T-cell (primary cell): Measurements from ENCODE around the gene DEFB126. TPM values are rescaled to one million over a fixed set of nuclear protein-coding genes. Genes with fewer than 3 reads are reported as not detected.

Source experiments
- ATAC-seq, 4 experiments: fragments of 200-7000 bp in 3 of 4; fragments of 150-1000 bp in 1 of 4; cut with Tn5 transposase; replicated peaks in 1 of 4; 1 replicate in 3 of 4; 2 replicates in 1 of 4; pipeline ENCODE4 v1.10.0; 2021; ENCODE audit warnings: moderate library complexity in 3 of 4, mild to moderate bottlenecking in 2 of 4, moderate number of reproducible peaks in 1 of 4
- CTCF ChIA-PET, 2 donors: fragments of 300-600 bp; sonication (Branson Sonifier 250); formaldehyde crosslinking; loops; one replicate each; lab custom pipeline; 2022; ENCODE audit warnings: antibody characterized with exemption in 2 of 2; lab: Charles Lee
- POLR2A ChIA-PET, 2 donors: fragments of 300-600 bp; sonication (Branson Sonifier 250); formaldehyde crosslinking; loops; one replicate each; lab custom pipeline; 2022; ENCODE audit warnings: antibody characterized with exemption in 2 of 2; lab: Charles Lee
- DNase-seq, 35 experiments: peaks; one replicate each; pipeline versions ENCODE4 v3.0.0 to v3.0.0-alpha.2; 2013 to 2023
- H3K27ac ChIP-seq: one replicate; pipeline ENCODE4 v1.5.1; 2013; ENCODE audit warnings: low read length
- H3K27me3 ChIP-seq, 2 experiments: replicated peaks in 1 of 2; 1 replicate in 1 of 2; 2 replicates in 1 of 2; pipeline versions ENCODE4 v1.6.1 to v1.7.0; 2013; ENCODE audit warnings: low read length in 1 of 2, mixed read lengths in 1 of 2; ENCODE audit not compliant: control insufficient read depth in 2 of 2, insufficient read depth in 2 of 2; ENCODE audit errors: extremely low read depth in 1 of 2
- H3K36me3 ChIP-seq, 2 donors: 1 replicate in 1 of 2; 2 replicates in 1 of 2; pipeline versions ENCODE4 v1.6.1 to v1.7.0; 2013; ENCODE audit warnings: low read length in 1 of 2; ENCODE audit not compliant: control insufficient read depth in 2 of 2, insufficient read depth in 1 of 2; ENCODE audit errors: extremely low read depth in 1 of 2
- H3K4me1 ChIP-seq, 2 experiments: 1 replicate in 1 of 2; 2 replicates in 1 of 2; pipeline versions ENCODE4 v1.6.1 to v1.7.0; 2013; ENCODE audit warnings: low read length in 2 of 2, mixed read lengths in 1 of 2; ENCODE audit not compliant: insufficient read depth in 2 of 2, control insufficient read depth in 1 of 2; ENCODE audit errors: extremely low read depth in 1 of 2
- H3K4me3 ChIP-seq, 2 donors: 1 replicate in 1 of 2; 2 replicates in 1 of 2; pipeline versions ENCODE4 v1.5.1 to v1.7.0; 2013; ENCODE audit warnings: mild to moderate bottlenecking in 2 of 2, low read length in 1 of 2, moderate library complexity in 1 of 2; ENCODE audit not compliant: control insufficient read depth in 1 of 2; ENCODE audit errors: extremely low read depth in 1 of 2
- H3K9me3 ChIP-seq: 2 replicates; pipeline ENCODE4 v1.7.0; 2013
- H3K27ac Mint-ChIP-seq, 2 donors: one replicate each; pipeline ENCODE4 v1.8.0; 2020 to 2021; ENCODE audit warnings: mild to moderate bottlenecking in 2 of 2, mixed read lengths in 2 of 2
- H3K27me3 Mint-ChIP-seq, 2 donors: one replicate each; pipeline ENCODE4 v1.8.0; 2021 to 2022; ENCODE audit warnings: mixed read lengths in 2 of 2
- H3K36me3 Mint-ChIP-seq: one replicate; pipeline ENCODE4 v1.8.0; 2021; ENCODE audit warnings: mixed read lengths
- H3K4me1 Mint-ChIP-seq, 3 donors: one replicate each; pipeline ENCODE4 v1.8.0; 2020 to 2022; ENCODE audit warnings: mixed read lengths in 3 of 3, mild to moderate bottlenecking in 1 of 3
- H3K4me3 Mint-ChIP-seq, 3 donors: one replicate each; pipeline ENCODE4 v1.8.0; 2020 to 2022; ENCODE audit warnings: mild to moderate bottlenecking in 3 of 3, mixed read lengths in 3 of 3, moderate library complexity in 3 of 3
- H3K9me3 Mint-ChIP-seq, 3 donors: one replicate each; pipeline ENCODE4 v1.8.0; 2020 to 2022; ENCODE audit warnings: mixed read lengths in 3 of 3
- WGBS: methylation state at CpG from one replicate; pipeline ENCODE4 v1.1.5; 2013; ENCODE audit warnings: missing lambda C conversion rate; ENCODE audit not compliant: insufficient coverage; 5-methylcytosine and 5-hydroxymethylcytosine counted together
- total RNA-seq, 35 experiments: library from RNA in 6 of 35; stranded (reverse) in 6 of 35; fragments of 120-200 nt in 1 of 35; gene quantifications; one replicate each; pipeline versions ENCODE4 v1.2.1 to v1.2.4 and lab custom pipeline; 2013 to 2026

Gene DEFB126
- total RNA-seq, 5 donors from 2014 or later (not counting 1 experiment from before 2014, with no cell fraction given): not detected

GRCh38 chr20:164618-165017 is 22.2 kb downstream of the DEFB126 start:
- peaks cover 0 to 4% (median 3%) of the 10 kb centered on the region in 3 donors for H3K4me1 Mint-ChIP-seq
- peaks cover 15 to 18% of the 10 kb centered on the region in 2 donors for H3K27me3 Mint-ChIP-seq
- no peaks in the 10 kb centered on the region for H3K36me3 Mint-ChIP-seq
- DNase-seq (no peak), ATAC-seq (no peak)
- POLR2A ChIA-PET: no interaction called here
- H3K27me3 ChIP-seq: peaks cover 2% of the 10 kb centered on the region in 2 experiments
- H3K9me3 ChIP-seq: no peaks in the 10 kb centered on the region
- H3K27ac Mint-ChIP-seq: no peak overlapping the region
- CTCF ChIA-PET: no interaction called here
- no peaks in the 10 kb centered on the region for H3K9me3 Mint-ChIP-seq
- no peaks in the 10 kb centered on the region for H3K36me3 ChIP-seq
- WGBS: no CpG with 5 or more reads among the region's 3 CpGs
- H3K27ac ChIP-seq: no peak overlapping the region
- no peak overlapping the region for H3K4me3 Mint-ChIP-seq
- no peaks in the 10 kb centered on the region for H3K4me1 ChIP-seq
- no peak overlapping the region for H3K4me3 ChIP-seq

GRCh38 chr20:168876-169275 is 26.5 kb downstream of the DEFB126 start:
- Histone ChIP-seq H3K4me3 (no peak overlapping the region), H3K4me1 (no peaks in the 10 kb centered on the region), H3K27ac (no peak overlapping the region), H3K36me3 (no peaks in the 10 kb centered on the region), H3K27me3 (peaks cover 4 to 5% of the 10 kb centered on the region in 2 experiments), H3K9me3 (no peaks in the 10 kb centered on the region)
- ATAC-seq (no peak), DNase-seq (no peak)
- H3K4me3 Mint-ChIP-seq: no peak overlapping the region
- WGBS: 60% methylated on average over 1 of the region's 2 CpGs
- H3K9me3 Mint-ChIP-seq: no peaks in the 10 kb centered on the region
- ChIA-PET CTCF (no interaction called here), POLR2A (no interaction called here)
- peaks cover 6 to 9% of the 10 kb centered on the region in 2 donors for H3K27me3 Mint-ChIP-seq
- peaks cover 0 to 4% (median 3%) of the 10 kb centered on the region in 3 donors for H3K4me1 Mint-ChIP-seq
- no peak overlapping the region for H3K27ac Mint-ChIP-seq
- no peaks in the 10 kb centered on the region for H3K36me3 Mint-ChIP-seq

GRCh38 chr20:184288-184687 is 41.9 kb downstream of the DEFB126 start:
- WGBS: no CpG with 5 or more reads among the region's 2 CpGs
- H3K9me3 ChIP-seq: peaks cover 4% of the 10 kb centered on the region
- ChIA-PET CTCF (no interaction called here), POLR2A (no interaction called here)
- H3K27ac Mint-ChIP-seq: no peak overlapping the region
- DNase-seq: no peak
- H3K4me1 ChIP-seq: no peaks in the 10 kb centered on the region
- no peak overlapping the region for H3K4me3 Mint-ChIP-seq
- peaks cover 14 to 20% (median 14%) of the 10 kb centered on the region in 3 donors for H3K9me3 Mint-ChIP-seq
- H3K36me3 Mint-ChIP-seq: no peaks in the 10 kb centered on the region
- no peak for ATAC-seq
- H3K27me3 ChIP-seq: no peaks in the 10 kb centered on the region
- H3K4me3 ChIP-seq: no peak overlapping the region
- peaks cover 50 to 66% of the 10 kb centered on the region in 2 donors for H3K27me3 Mint-ChIP-seq
- H3K4me1 Mint-ChIP-seq: no peaks in the 10 kb centered on the region
- no peak overlapping the region for H3K27ac ChIP-seq
- no peaks in the 10 kb centered on the region for H3K36me3 ChIP-seq

- peaks cover 37 to 66% of the 10 kb centered on the region in 2 donors for H3K27me3 Mint-ChIP-seq
- WGBS: no CpG with 5 or more reads among the region's 2 CpGs
Measured at GRCh38 chr20:187733-188132, 45.3 kb downstream of the DEFB126 start.

GRCh38 chr20:189611-190010 is 47.2 kb downstream of the DEFB126 start, which contains the start of gene DEFB128:
Gene DEFB128 (minus strand): TSS chr20:189711. CDS start chr20:189623, 88 bp downstream.
- ATAC-seq (no peak), DNase-seq (no peak)
- peaks cover 24 to 53% of the 10 kb centered on the region in 2 donors for H3K27me3 Mint-ChIP-seq
- Histone ChIP-seq H3K4me1 (no peaks in the 10 kb centered on the region), H3K36me3 (no peaks in the 10 kb centered on the region), H3K4me3 (no peak within 1 kb of the TSS), H3K27ac (no peak within 1 kb of the TSS), H3K27me3 (peaks cover 0 to 3% of the 10 kb centered on the region in 2 experiments), H3K9me3 (no peaks in the 10 kb centered on the region)
- WGBS: 83% methylated on average over 3 of the region's 7 CpGs
- H3K9me3 Mint-ChIP-seq: peaks cover 3 to 6% (median 5%) of the 10 kb centered on the region in 3 donors
- no peak within 1 kb of the TSS for H3K27ac Mint-ChIP-seq
- no peaks in the 10 kb centered on the region for H3K4me1 Mint-ChIP-seq
- peaks cover 3% of the 10 kb centered on the region for H3K36me3 Mint-ChIP-seq
- no peak within 1 kb of the TSS for H3K4me3 Mint-ChIP-seq
- ChIA-PET POLR2A (no interaction called here), CTCF (no interaction called here)

More at GRCh38 chr20:187733-188132, 45.3 kb downstream of the DEFB126 start:
- Mint-ChIP-seq H3K9me3 (peaks cover 14 to 20% (median 14%) of the 10 kb centered on the region in 3 donors), H3K27ac (no peak overlapping the region), H3K4me3 (no peak overlapping the region), H3K36me3 (peaks cover 3% of the 10 kb centered on the region), H3K4me1 (no peaks in the 10 kb centered on the region)
- H3K4me1 ChIP-seq: no peaks in the 10 kb centered on the region
- DNase-seq (no peak), ATAC-seq (no peak)
- no peak overlapping the region for H3K27ac ChIP-seq
- ChIA-PET CTCF (no interaction called here), POLR2A (no interaction called here)
- H3K27me3 ChIP-seq: peaks cover 0 to 3% of the 10 kb centered on the region in 2 experiments
- no peak overlapping the region for H3K4me3 ChIP-seq
- H3K9me3 ChIP-seq: peaks cover 4% of the 10 kb centered on the region
- no peaks in the 10 kb centered on the region for H3K36me3 ChIP-seq

Other genes starting within 250 kb of the DEFB126 start
- gene DEFB125, start 54.9 kb upstream of the DEFB126 start, total RNA-seq: not detected
- not detected for gene DEFB127, start 14.9 kb downstream of the DEFB126 start, total RNA-seq
- gene DEFB128, start 47.1 kb downstream of the DEFB126 start, total RNA-seq: not detected
- gene DEFB129, start 84.7 kb downstream of the DEFB126 start, total RNA-seq: not detected
- gene DEFB132, start 115.1 kb downstream of the DEFB126 start, total RNA-seq: not detected
- 1 to 10 TPM; 2.5 to 3.2 (median 2.8) TPM for gene C20orf96, start 148.2 kb downstream of the DEFB126 start, total RNA-seq
- 10 to 100 TPM; 16.7 to 30.2 (median 27.3) TPM for gene ZCCHC3, start 155.0 kb downstream of the DEFB126 start, total RNA-seq
- gene SOX12, start 183.0 kb downstream of the DEFB126 start, total RNA-seq: 10 to 100 TPM in 4 of 5 donors, 1 to 10 TPM in 1; 7.3 to 14.9 (median 11.4) TPM
- gene NRSN2, start 204.5 kb downstream of the DEFB126 start, total RNA-seq: 1 to 10 TPM in 4 of 5 donors, under 1 TPM in 1; 0.70 to 1.8 (median 1.3) TPM
- gene TRIB3, start 238.2 kb downstream of the DEFB126 start, total RNA-seq: 10 to 100 TPM in 3 of 5 donors, 1 to 10 TPM in 2; 3.2 to 19.2 (median 16.0) TPM